GM12864 (cell line): ENCODE results near the gene PRKACA.

Experiments used
- DNase-seq: peaks from one replicate; pipeline ENCODE4 v3.0.0-alpha.2; 2011; ENCODE audit warnings: low read depth
- H3K4me3 ChIP-seq: 2 replicates; pipeline ENCODE4 v1.5.1; 2011; ENCODE audit warnings: mild to moderate bottlenecking, low read depth, low read length, control low read depth
- TF ChIP-seq, protein P1 (sequence below): IDR thresholded peaks from 2 replicates; pipeline ENCODE4 v1.5.1; 2011; ENCODE audit warnings: low read depth, mild to moderate bottlenecking, moderate library complexity, low read length, control low read depth, inconsistent platforms; ENCODE audit errors: missing control alignments

Gene PRKACA

DNA sequence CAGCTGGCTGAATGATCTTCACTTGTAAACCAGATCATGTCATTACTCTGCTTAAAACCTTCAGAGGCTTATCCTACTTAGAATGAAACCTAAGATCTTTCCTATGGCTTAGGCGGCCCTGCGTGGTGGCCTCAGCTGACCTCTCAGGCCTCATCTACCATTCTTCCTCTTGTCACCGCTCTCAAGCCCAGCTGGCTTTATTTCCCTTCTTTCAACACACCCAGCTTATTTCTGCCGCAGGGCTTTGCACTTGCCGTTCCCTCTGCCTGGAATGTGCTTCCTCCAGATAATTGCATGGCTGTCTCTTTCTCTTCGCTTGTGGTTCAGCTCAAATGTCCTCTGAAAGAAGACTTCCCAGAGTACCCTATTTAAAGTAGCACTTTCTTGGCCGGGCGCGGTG lies 22.4 kb upstream of the PRKACA start:
- TF ChIP-seq, protein P1, sequence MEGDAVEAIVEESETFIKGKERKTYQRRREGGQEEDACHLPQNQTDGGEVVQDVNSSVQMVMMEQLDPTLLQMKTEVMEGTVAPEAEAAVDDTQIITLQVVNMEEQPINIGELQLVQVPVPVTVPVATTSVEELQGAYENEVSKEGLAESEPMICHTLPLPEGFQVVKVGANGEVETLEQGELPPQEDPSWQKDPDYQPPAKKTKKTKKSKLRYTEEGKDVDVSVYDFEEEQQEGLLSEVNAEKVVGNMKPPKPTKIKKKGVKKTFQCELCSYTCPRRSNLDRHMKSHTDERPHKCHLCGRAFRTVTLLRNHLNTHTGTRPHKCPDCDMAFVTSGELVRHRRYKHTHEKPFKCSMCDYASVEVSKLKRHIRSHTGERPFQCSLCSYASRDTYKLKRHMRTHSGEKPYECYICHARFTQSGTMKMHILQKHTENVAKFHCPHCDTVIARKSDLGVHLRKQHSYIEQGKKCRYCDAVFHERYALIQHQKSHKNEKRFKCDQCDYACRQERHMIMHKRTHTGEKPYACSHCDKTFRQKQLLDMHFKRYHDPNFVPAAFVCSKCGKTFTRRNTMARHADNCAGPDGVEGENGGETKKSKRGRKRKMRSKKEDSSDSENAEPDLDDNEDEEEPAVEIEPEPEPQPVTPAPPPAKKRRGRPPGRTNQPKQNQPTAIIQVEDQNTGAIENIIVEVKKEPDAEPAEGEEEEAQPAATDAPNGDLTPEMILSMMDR, result no peak
- H3K4me3 ChIP-seq, result no peak overlapping the region
- DNase-seq, result no peak

DNA sequence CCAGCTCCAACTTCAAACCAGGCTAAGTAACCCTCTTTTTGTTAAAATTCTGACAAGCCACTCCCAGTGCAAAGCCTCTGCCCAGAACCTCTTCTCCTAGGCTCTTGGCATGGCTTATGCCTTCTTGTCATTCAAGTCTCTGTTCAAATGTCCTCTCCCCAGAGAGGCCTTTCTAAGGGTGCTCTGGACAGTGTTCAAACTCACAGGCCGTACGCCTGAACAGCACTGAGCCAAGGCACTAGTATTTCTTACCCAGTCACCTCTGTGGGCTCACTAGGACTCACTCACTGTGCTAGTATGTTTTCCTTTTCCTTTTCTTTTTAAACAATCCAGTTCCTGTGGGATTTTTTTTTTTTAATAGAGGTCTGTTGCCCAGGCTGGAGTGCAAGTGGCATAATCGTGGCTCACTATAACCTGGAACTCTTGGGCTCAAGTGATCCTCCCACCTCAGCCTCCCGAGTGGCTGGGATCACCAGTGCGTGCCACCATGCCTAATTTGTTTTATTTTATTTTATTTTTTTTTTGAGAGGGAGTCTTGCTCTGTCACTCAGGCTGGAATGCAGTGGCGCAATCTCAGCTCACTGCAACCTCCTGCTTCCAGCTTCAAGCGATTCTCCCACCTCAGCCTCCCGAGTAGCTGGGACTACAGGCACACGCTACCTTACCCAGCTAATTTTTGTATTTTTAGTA lies 21.2 kb upstream of the PRKACA start:
- TF ChIP-seq, protein P1, result no peak
- DNase-seq, result no peak
- H3K4me3 ChIP-seq, result no peak overlapping the region

DNA sequence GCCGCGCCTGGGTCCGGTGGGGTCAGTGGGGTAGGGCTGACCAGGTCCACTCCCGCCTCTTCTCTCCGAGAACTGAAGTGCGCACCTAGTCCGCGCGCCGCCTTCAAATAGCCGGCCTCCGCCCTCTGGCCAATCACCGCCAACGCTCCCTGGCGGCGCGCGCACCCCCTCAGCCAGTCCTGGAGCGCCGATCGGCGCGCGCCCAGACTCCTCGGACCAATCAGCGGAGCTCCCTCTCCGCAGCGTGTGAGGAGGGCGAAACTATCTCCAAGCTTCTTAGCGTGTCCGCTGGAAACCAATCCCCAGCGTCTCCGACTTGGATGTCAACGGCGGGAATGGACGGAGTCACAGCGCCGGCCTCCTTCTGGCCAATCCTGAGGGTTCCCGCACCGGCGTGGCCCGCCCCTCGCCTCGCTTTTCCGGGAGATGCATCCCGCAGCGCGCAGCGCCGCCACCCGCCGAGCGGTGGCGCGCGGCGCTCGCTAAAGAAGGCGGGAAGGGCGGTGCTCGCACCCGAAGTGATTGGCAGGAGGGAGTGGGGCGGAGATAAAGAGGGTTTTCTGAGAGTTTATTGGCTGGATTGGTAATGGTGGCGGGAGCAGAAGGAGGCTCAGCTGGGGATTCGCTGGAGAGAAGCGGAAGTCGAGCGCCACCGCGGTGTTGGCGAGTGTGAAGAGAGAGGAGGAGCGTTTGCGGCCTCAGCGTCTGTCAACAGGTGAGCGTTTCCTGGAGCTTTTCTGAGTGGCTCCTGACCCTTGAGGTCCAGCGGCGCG lies 19.1 kb upstream of the PRKACA start, which contains the start of gene ASF1B:
Gene ASF1B, minus strand, starts transcription at position 81 of the 773 bp plus-strand sequence. CDS start 133 bp downstream, outside the sequence.
- TF ChIP-seq, protein P1, result peak; percentile 79
- DNase-seq, result peak; percentile 99

DNA sequence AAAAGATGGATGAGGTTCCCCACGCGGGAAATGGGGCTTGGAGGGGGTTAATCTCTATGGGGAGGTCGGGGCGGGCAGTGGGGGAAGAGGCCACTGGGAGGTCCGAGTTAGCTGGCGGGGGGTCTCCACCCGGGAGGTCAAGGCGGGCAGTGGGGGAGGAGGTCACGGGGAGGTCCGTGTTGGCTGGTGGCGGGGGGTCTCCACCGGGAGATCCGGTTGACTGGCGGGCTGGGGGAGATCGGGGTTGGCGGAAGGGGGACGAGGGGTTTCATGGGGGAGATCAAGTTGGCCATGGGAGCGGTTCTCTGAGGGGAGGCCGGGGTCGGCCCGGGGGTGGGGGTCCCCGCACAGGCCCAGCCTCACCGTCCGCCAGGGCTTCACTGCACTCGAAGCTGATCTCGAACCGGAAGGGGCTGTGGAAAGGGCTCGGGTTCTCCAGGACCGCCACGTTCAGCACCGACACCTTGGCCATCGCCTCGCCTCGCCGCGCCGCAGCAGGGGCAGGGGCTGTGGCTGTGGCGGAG lies 18.5 kb upstream of the PRKACA start:
- no peak for DNase-seq
- TF ChIP-seq, protein P1, result no peak
- H3K4me3 ChIP-seq, result peak overlapping the region; percentile 97

More for the DNA sequence above, 19.1 kb upstream of the PRKACA start, which contains the start of gene ASF1B:
- peak within 1 kb of the TSS; percentile 97 for H3K4me3 ChIP-seq

DNA sequence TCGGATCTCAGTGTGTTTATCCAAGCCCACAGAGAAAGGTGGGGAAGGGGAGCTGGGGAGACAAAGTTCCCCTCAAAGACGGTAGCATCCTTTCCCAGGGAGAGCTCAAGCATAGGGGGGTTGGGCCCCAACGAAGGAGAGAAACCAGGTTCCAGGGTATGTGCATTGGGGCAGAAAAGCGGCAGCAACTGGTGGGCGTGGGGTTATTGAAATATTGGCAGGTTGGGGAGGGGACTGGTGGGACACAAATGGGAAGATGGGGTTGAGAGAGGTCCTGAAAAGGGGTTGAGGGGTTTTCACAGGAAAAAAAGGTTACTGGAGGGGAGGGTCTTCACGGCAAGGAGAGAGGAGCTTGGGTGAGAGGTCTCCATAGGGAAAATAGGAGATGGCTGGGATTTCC lies 17.8 kb upstream of the PRKACA start:
- peak overlapping the region; percentile 97 for H3K4me3 ChIP-seq
- DNase-seq, result no peak
- TF ChIP-seq, protein P1, result no peak

DNA sequence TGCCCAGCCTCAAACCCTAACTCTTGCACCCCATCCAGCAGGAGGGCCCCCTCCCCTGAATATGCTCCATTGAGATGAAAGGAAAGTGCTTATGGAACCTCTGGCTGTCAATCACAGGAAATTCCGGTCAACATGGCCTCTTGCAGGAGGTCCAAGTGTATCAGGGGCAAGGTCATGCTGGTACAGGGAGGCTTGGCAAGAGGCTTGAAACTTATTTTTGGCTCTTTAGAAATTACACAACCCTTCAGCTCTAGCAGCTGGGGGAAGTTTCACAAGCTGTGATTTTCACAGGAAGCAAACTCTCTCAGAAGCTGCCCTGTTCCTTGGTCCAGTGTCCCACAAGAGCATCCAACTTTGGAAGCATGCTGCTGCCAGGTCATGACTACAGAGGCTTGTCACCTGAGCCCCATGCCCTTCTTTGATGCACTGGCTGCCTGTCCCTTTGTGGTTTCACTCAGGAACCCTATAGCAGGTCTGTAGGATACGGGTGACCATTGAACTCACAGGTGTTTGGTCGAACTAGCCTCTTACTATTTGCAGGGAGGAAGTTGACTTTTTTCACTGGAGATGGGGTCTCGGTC lies 10.5 kb upstream of the PRKACA start:
- TF ChIP-seq, protein P1, result no peak
- no peak overlapping the region for H3K4me3 ChIP-seq
- peak; percentile 53 for DNase-seq
